HG02970 (cell line): ENCODE data around the gene EME2.
"Not testable (repeated sequence)": the region's sequence is repeated elsewhere in the genome, so short reads cannot be mapped to it uniquely, and the experiment has no call there.

Source experiments
- ATAC-seq: cut with Tn5 transposase; IDR thresholded peaks from one replicate; pipeline ENCODE4 v1.9.1; 2021; ENCODE audit warnings: mild to moderate bottlenecking, moderate library complexity, moderate number of reproducible peaks; ENCODE audit not compliant: unreplicated experiment, low FRiP score

The EME2 gene

GRCh38 chr16:1789643-1790045 lies 17.0 kb downstream of the EME2 start:
- no peak for ATAC-seq

GRCh38 chr16:1790261-1790610 lies 17.6 kb downstream of the EME2 start:
- no peak for ATAC-seq

- no peak for ATAC-seq
Observed at GRCh38 chr16:1790611-1791255, 18.1 kb downstream of the EME2 start.

- ATAC-seq = no peak
Observed at GRCh38 chr16:1791256-1791942, 18.8 kb downstream of the EME2 start.

- no peak for ATAC-seq
Observed at GRCh38 chr16:1791943-1792812, 19.6 kb downstream of the EME2 start.

- no peak for ATAC-seq
Observed at GRCh38 chr16:1792836-1793577, 20.4 kb downstream of the EME2 start.

GRCh38 chr16:1793578-1794220 lies 21.1 kb downstream of the EME2 start, which contains the start of gene IGFALS:
TSS of gene IGFALS (minus strand) at chr16:1793705. CDS start at chr16:1793652, 53 bp downstream.
- ATAC-seq = no peak

- no peak for ATAC-seq
Observed at GRCh38 chr16:1794221-1794871, 21.7 kb downstream of the EME2 start.

GRCh38 chr16:1794908-1795666 lies 22.5 kb downstream of the EME2 start:
- ATAC-seq = no peak

- ATAC-seq = not testable (repeated sequence)
Observed at GRCh38 chr16:1799263-1799662, 26.7 kb downstream of the EME2 start.

- ATAC-seq = no peak
Observed at GRCh38 chr16:1800701-1801100, 28.1 kb downstream of the EME2 start.

- ATAC-seq = no peak
Observed at GRCh38 chr16:1807626-1808025, 35.0 kb downstream of the EME2 start.

- ATAC-seq = no peak
Observed at GRCh38 chr16:1808691-1809090, 36.1 kb downstream of the EME2 start.

GRCh38 chr16:1809281-1809801 lies 36.7 kb downstream of the EME2 start:
- no peak for ATAC-seq

GRCh38 chr16:1810106-1810505 lies 37.5 kb downstream of the EME2 start:
- ATAC-seq = no peak

- ATAC-seq = no peak
Observed at GRCh38 chr16:1810536-1810935, 37.9 kb downstream of the EME2 start.

- no peak for ATAC-seq
Observed at GRCh38 chr16:1812732-1813163, 40.1 kb downstream of the EME2 start.

- ATAC-seq = no peak
Observed at GRCh38 chr16:1815461-1815860, 42.9 kb downstream of the EME2 start.
